Measurements from ENCODE around the gene C9orf50. TPM values are rescaled to one million over a fixed set of nuclear protein-coding genes. Genes with fewer than 3 reads are reported as not detected.

Gene C9orf50
- polyA plus RNA-seq, 1 donor from 2014 or later, result not detected

GRCh38 chr9:129619787-129620668, 873 bp downstream of the C9orf50 start:
- Histone ChIP-seq H4K20me1 (ENCODE audit: insufficient read depth) (no peaks in the 10 kb centered on the region), H3K36me3 (ENCODE audit: insufficient read depth, low read length) (no peaks in the 10 kb centered on the region), H3K9me3 (ENCODE audit: low read length) (no peaks in the 10 kb centered on the region), H3K4me2 (ENCODE audit: low read length) (no peak overlapping the region), H3F3A (ENCODE audit: insufficient read depth, low read length, poor library complexity, severe bottlenecking) (no peaks in the 10 kb centered on the region), H3K4me3 (ENCODE audit: low read length) (peak overlapping the region; percentile 60), H3K9ac (ENCODE audit: low read length) (peak overlapping the region; percentile 42), H3K79me2 (replicated peaks; ENCODE audit: insufficient read depth, low read length) (no peaks in the 10 kb centered on the region), H3K27me3 (ENCODE audit: insufficient read depth, low read depth, low read length) (peaks cover 24% of the 10 kb centered on the region), H2AFZ (ENCODE audit: low read depth, low read length) (no peak overlapping the region), H3K9me2 (ENCODE audit: insufficient read depth, low read length) (no peaks in the 10 kb centered on the region), H3K27ac (ENCODE audit: low read length) (no peak overlapping the region)
- TF ChIP-seq, protein P1, sequence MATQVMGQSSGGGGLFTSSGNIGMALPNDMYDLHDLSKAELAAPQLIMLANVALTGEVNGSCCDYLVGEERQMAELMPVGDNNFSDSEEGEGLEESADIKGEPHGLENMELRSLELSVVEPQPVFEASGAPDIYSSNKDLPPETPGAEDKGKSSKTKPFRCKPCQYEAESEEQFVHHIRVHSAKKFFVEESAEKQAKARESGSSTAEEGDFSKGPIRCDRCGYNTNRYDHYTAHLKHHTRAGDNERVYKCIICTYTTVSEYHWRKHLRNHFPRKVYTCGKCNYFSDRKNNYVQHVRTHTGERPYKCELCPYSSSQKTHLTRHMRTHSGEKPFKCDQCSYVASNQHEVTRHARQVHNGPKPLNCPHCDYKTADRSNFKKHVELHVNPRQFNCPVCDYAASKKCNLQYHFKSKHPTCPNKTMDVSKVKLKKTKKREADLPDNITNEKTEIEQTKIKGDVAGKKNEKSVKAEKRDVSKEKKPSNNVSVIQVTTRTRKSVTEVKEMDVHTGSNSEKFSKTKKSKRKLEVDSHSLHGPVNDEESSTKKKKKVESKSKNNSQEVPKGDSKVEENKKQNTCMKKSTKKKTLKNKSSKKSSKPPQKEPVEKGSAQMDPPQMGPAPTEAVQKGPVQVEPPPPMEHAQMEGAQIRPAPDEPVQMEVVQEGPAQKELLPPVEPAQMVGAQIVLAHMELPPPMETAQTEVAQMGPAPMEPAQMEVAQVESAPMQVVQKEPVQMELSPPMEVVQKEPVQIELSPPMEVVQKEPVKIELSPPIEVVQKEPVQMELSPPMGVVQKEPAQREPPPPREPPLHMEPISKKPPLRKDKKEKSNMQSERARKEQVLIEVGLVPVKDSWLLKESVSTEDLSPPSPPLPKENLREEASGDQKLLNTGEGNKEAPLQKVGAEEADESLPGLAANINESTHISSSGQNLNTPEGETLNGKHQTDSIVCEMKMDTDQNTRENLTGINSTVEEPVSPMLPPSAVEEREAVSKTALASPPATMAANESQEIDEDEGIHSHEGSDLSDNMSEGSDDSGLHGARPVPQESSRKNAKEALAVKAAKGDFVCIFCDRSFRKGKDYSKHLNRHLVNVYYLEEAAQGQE (IDR thresholded peaks at IDR 0.05; ENCODE audit: borderline replicate concordance), result no peak
- TF ChIP-seq, protein P2, sequence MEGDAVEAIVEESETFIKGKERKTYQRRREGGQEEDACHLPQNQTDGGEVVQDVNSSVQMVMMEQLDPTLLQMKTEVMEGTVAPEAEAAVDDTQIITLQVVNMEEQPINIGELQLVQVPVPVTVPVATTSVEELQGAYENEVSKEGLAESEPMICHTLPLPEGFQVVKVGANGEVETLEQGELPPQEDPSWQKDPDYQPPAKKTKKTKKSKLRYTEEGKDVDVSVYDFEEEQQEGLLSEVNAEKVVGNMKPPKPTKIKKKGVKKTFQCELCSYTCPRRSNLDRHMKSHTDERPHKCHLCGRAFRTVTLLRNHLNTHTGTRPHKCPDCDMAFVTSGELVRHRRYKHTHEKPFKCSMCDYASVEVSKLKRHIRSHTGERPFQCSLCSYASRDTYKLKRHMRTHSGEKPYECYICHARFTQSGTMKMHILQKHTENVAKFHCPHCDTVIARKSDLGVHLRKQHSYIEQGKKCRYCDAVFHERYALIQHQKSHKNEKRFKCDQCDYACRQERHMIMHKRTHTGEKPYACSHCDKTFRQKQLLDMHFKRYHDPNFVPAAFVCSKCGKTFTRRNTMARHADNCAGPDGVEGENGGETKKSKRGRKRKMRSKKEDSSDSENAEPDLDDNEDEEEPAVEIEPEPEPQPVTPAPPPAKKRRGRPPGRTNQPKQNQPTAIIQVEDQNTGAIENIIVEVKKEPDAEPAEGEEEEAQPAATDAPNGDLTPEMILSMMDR (IDR thresholded peaks at IDR 0.05; ENCODE audit: poor library complexity, severe bottlenecking), result peak; percentile 64
- TF ChIP-seq SMC3 (conservative IDR thresholded peaks at IDR 0.05; ENCODE audit: poor library complexity), result peak; percentile 24
- TF ChIP-seq MXI1 (conservative IDR thresholded peaks at IDR 0.05; ENCODE audit: poor library complexity, severe bottlenecking), result no peak

DNA sequence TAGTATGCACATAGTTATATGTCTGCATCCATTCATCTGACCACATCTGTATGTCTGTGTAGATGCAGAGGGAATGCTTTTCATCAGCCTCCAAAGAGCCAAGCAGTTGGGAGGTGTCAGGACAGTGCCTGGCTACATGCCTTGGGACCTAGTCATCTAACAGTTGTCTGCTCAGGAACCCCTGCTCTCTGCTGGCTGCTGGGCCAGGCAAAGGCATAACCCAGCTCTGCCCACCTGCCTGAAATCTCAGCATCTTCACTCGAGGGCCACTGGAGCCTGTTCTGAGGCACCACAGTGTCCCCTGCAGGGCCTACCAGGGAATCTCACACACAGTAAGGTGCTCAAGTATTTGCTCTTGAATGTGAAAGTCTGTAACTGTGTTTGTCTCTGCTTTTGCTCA, 3.7 kb downstream of the C9orf50 start:
- no peaks in the 10 kb centered on the region for H3K9me3 ChIP-seq (ENCODE audit: low read length)
- H3K4me2 ChIP-seq (ENCODE audit: low read length), result no peak overlapping the region
- no peaks in the 10 kb centered on the region for H4K20me1 ChIP-seq (ENCODE audit: insufficient read depth)
- peaks cover 24% of the 10 kb centered on the region for H3K27me3 ChIP-seq (ENCODE audit: insufficient read depth, low read depth, low read length)
- no peaks in the 10 kb centered on the region for H3K79me2 ChIP-seq (replicated peaks; ENCODE audit: insufficient read depth, low read length)
- H3F3A ChIP-seq (ENCODE audit: insufficient read depth, low read length, poor library complexity, severe bottlenecking), result no peaks in the 10 kb centered on the region
- no peak overlapping the region for H3K9ac ChIP-seq (ENCODE audit: low read length)
- no peaks in the 10 kb centered on the region for H3K9me2 ChIP-seq (ENCODE audit: insufficient read depth, low read length)
- H3K36me3 ChIP-seq (ENCODE audit: insufficient read depth, low read length), result no peaks in the 10 kb centered on the region
- TF ChIP-seq RAD21 (conservative IDR thresholded peaks at IDR 0.05) (peak; percentile 19), MXI1 (conservative IDR thresholded peaks at IDR 0.05; ENCODE audit: poor library complexity, severe bottlenecking) (no peak), SMC3 (conservative IDR thresholded peaks at IDR 0.05; ENCODE audit: poor library complexity) (peak; percentile 14), POLR2AphosphoS5 (IDR thresholded peaks at IDR 0.05) (no peak), EZH2 (IDR thresholded peaks at IDR 0.05; ENCODE audit: borderline replicate concordance, insufficient read depth, low read length, poor library complexity, severe bottlenecking) (no peak), EP300 (conservative IDR thresholded peaks at IDR 0.05; ENCODE audit: poor library complexity, severe bottlenecking) (no peak), TAF1 (IDR thresholded peaks at IDR 0.05; ENCODE audit: low read depth) (no peak)
- TF ChIP-seq, protein P1 (IDR thresholded peaks at IDR 0.05; ENCODE audit: borderline replicate concordance), result no peak
- TF ChIP-seq, protein P2 (IDR thresholded peaks at IDR 0.05; ENCODE audit: poor library complexity, severe bottlenecking), result peak; percentile 42
- H3K4me3 ChIP-seq (ENCODE audit: low read length), result no peak overlapping the region
- H3K27ac ChIP-seq (ENCODE audit: low read length), result no peak overlapping the region
- H2AFZ ChIP-seq (ENCODE audit: low read depth, low read length), result no peak overlapping the region

Measured in neural cell (in vitro differentiated cells).